ACC112 (cell line): Measurements from ENCODE around the gene ATG12.
"Not testable (repeated sequence)": the region's sequence is repeated elsewhere in the genome, so short reads cannot be mapped to it uniquely, and the experiment has no call there.

Experiments used
- H2AFZ ChIP-seq: fragments of 200-600 bp; sonication (generic); one replicate; pipeline ENCODE4 v1.6.0; 2017; ENCODE audit warnings: antibody characterized with exemption, low read length; ENCODE audit not compliant: unreplicated experiment
- H3K27ac ChIP-seq: fragments of 200-600 bp; sonication (generic); 2 replicates; pipeline ENCODE4 v1.5.1; 2014; ENCODE audit warnings: low read depth, mild to moderate bottlenecking, antibody characterized with exemption, low read length, moderate library complexity
- H3K27me3 ChIP-seq: fragments of 200-600 bp; sonication (generic); 2 replicates; pipeline ENCODE4 v1.6.1; 2014; ENCODE audit warnings: mild to moderate bottlenecking, antibody characterized with exemption, low read length, moderate library complexity, mixed read lengths; ENCODE audit not compliant: insufficient read depth
- H3K36me3 ChIP-seq: fragments of 200-600 bp; sonication (generic); 2 replicates; pipeline ENCODE4 v1.6.1; 2016; ENCODE audit warnings: mild to moderate bottlenecking, antibody characterized with exemption, low read length, moderate library complexity, mixed read lengths; ENCODE audit not compliant: insufficient read depth
- H3K4me1 ChIP-seq: fragments of 200-600 bp; sonication (generic); one replicate; pipeline ENCODE4 v1.6.1; 2016; ENCODE audit warnings: low read length, mixed read lengths; ENCODE audit not compliant: insufficient read depth, unreplicated experiment, control insufficient read depth
- H3K4me3 ChIP-seq: fragments of 200-600 bp; sonication (generic); 2 replicates; pipeline ENCODE4 v1.5.1; 2014; ENCODE audit warnings: mild to moderate bottlenecking, low read depth, low read length
- H3K79me2 ChIP-seq: fragments of 200-600 bp; sonication (generic); one replicate; pipeline ENCODE4 v1.6.0; 2016; ENCODE audit warnings: low read length; ENCODE audit not compliant: control insufficient read depth, unreplicated experiment, insufficient read depth

The ATG12 gene

GRCh38 chr5:115841382-115842088 is at the start of gene ATG12, which contains the start of gene AP3S1:
Gene ATG12 (minus strand): TSS chr5:115841565. CDS start chr5:115841552, 13 bp downstream.
Gene AP3S1 (plus strand): TSS chr5:115841935. CDS start chr5:115842038, 103 bp downstream.
- H3K79me2 ChIP-seq, result peaks cover 90% of the 10 kb centered on the region
- peak within 1 kb of the TSS; percentile 84 for H3K27ac ChIP-seq
- peaks cover 29% of the 10 kb centered on the region for H3K4me1 ChIP-seq

GRCh38 chr5:115888027-115888426 is 46.7 kb upstream of the ATG12 start:
- H3K27me3 ChIP-seq, result no peaks in the 10 kb centered on the region
- peaks cover 2% of the 10 kb centered on the region for H3K79me2 ChIP-seq
- no peaks in the 10 kb centered on the region for H3K4me1 ChIP-seq
- no peak overlapping the region for H3K27ac ChIP-seq
- no peak overlapping the region for H2AFZ ChIP-seq
- no peak overlapping the region for H3K4me3 ChIP-seq
- H3K36me3 ChIP-seq, result no peaks in the 10 kb centered on the region

More at GRCh38 chr5:115841382-115842088, at the start of gene ATG12, which contains the start of gene AP3S1:
- Histone ChIP-seq H3K27me3 (no peaks in the 10 kb centered on the region), H3K36me3 (peaks cover 6% of the 10 kb centered on the region), H2AFZ (peak within 1 kb of the TSS; percentile 83), H3K4me3 (peak within 1 kb of the TSS; percentile 98)

- H3K79me2 ChIP-seq, H3K4me3 ChIP-seq, H3K36me3 ChIP-seq, H2AFZ ChIP-seq, H3K27ac ChIP-seq, H3K4me1 ChIP-seq, H3K27me3 ChIP-seq: not testable (repeated sequence)
Observed at GRCh38 chr5:115885208-115885607, 43.8 kb upstream of the ATG12 start.

GRCh38 chr5:115884704-115885103 is 43.3 kb upstream of the ATG12 start:
- no peaks in the 10 kb centered on the region for H3K27me3 ChIP-seq
- no peak overlapping the region for H3K27ac ChIP-seq
- H3K4me3 ChIP-seq, result no peak overlapping the region
- H3K4me1 ChIP-seq, result no peaks in the 10 kb centered on the region
- H3K36me3 ChIP-seq, result no peaks in the 10 kb centered on the region
- H3K79me2 ChIP-seq, result peaks cover 4% of the 10 kb centered on the region
- no peak overlapping the region for H2AFZ ChIP-seq

GRCh38 chr5:115882434-115882833 is 41.1 kb upstream of the ATG12 start:
- not testable (repeated sequence) for H2AFZ ChIP-seq, H3K79me2 ChIP-seq, H3K27me3 ChIP-seq, H3K27ac ChIP-seq, H3K36me3 ChIP-seq, H3K4me1 ChIP-seq, H3K4me3 ChIP-seq

- H3K27ac ChIP-seq, H3K4me3 ChIP-seq, H3K27me3 ChIP-seq, H3K36me3 ChIP-seq, H2AFZ ChIP-seq: not testable (repeated sequence)
- Histone ChIP-seq H3K79me2 (peaks cover 16% of the 10 kb centered on the region), H3K4me1 (peaks cover 17% of the 10 kb centered on the region)
Observed at GRCh38 chr5:115877342-115877741, 36.0 kb upstream of the ATG12 start.

- no peak overlapping the region for H3K27ac ChIP-seq
- H3K36me3 ChIP-seq, result no peaks in the 10 kb centered on the region
- no peak overlapping the region for H3K4me3 ChIP-seq
- H3K79me2 ChIP-seq, result peaks cover 14% of the 10 kb centered on the region
- no peaks in the 10 kb centered on the region for H3K27me3 ChIP-seq
- H2AFZ ChIP-seq, result no peak overlapping the region
- H3K4me1 ChIP-seq, result peaks cover 18% of the 10 kb centered on the region
Observed at GRCh38 chr5:115875447-115875846, 34.1 kb upstream of the ATG12 start.

GRCh38 chr5:115873392-115873791 is 32.0 kb upstream of the ATG12 start:
- H3K36me3 ChIP-seq, result no peaks in the 10 kb centered on the region
- peaks cover 13% of the 10 kb centered on the region for H3K79me2 ChIP-seq
- peaks cover 18% of the 10 kb centered on the region for H3K4me1 ChIP-seq

GRCh38 chr5:115872447-115872846 is 31.1 kb upstream of the ATG12 start:
- H3K4me3 ChIP-seq, result no peak overlapping the region
- no peaks in the 10 kb centered on the region for H3K27me3 ChIP-seq
- peaks cover 16% of the 10 kb centered on the region for H3K79me2 ChIP-seq
- H3K4me1 ChIP-seq, result peaks cover 18% of the 10 kb centered on the region
- H3K27ac ChIP-seq, result no peak overlapping the region
- H3K36me3 ChIP-seq, result no peaks in the 10 kb centered on the region
- no peak overlapping the region for H2AFZ ChIP-seq

More at GRCh38 chr5:115873392-115873791, 32.0 kb upstream of the ATG12 start:
- no peaks in the 10 kb centered on the region for H3K27me3 ChIP-seq
- H2AFZ ChIP-seq, result no peak overlapping the region
- 0 out of 2 replicates have a peak overlapping the region, but pooled peaks have one; percentile 50 for H3K4me3 ChIP-seq
- peak overlapping the region; percentile 21; the same call in 1 of the 2 replicates for H3K27ac ChIP-seq

GRCh38 chr5:115869256-115869795 is 28.0 kb upstream of the ATG12 start:
- no peak overlapping the region for H3K27ac ChIP-seq
- H2AFZ ChIP-seq, result no peak overlapping the region
- H3K4me3 ChIP-seq, result no peak overlapping the region
- peaks cover 18% of the 10 kb centered on the region for H3K79me2 ChIP-seq
- no peaks in the 10 kb centered on the region for H3K36me3 ChIP-seq
- peaks cover 18% of the 10 kb centered on the region for H3K4me1 ChIP-seq
- H3K27me3 ChIP-seq, result no peaks in the 10 kb centered on the region

- Histone ChIP-seq H3K27me3 (no peaks in the 10 kb centered on the region), H3K4me3 (no peak overlapping the region), H2AFZ (no peak overlapping the region), H3K79me2 (peaks cover 66% of the 10 kb centered on the region), H3K27ac (no peak overlapping the region), H3K4me1 (peaks cover 21% of the 10 kb centered on the region), H3K36me3 (no peaks in the 10 kb centered on the region)
Observed at GRCh38 chr5:115859378-115859777, 18.0 kb upstream of the ATG12 start.
